Mesendoderm (in vitro differentiated cells): ENCODE results near the gene ADPRS.

Experiments
- DNase-seq: peaks from one replicate; pipeline ENCODE4 v3.0.0; 2013
- H2AK5ac ChIP-seq: 2 replicates; pipeline ENCODE4 v1.6.1; 2013; ENCODE audit warnings: low read length, inconsistent platforms
- H2BK120ac ChIP-seq: 2 replicates; pipeline ENCODE4 v1.6.1; 2013; ENCODE audit warnings: low read depth, mild to moderate bottlenecking, low read length, moderate library complexity, mixed read lengths
- H2BK15ac ChIP-seq: replicated peaks from 2 replicates; pipeline ENCODE4 v1.6.1; 2013; ENCODE audit warnings: low read depth, mild to moderate bottlenecking, moderate library complexity
- H2BK5ac ChIP-seq: 2 replicates; pipeline ENCODE4 v1.6.1; 2013; ENCODE audit warnings: low read length, inconsistent platforms
- H3K18ac ChIP-seq: 2 replicates; pipeline ENCODE4 v1.6.1; 2013; ENCODE audit warnings: mild to moderate bottlenecking, low read length, mixed read lengths
- H3K23ac ChIP-seq: one replicate; pipeline ENCODE4 v1.6.1; 2013; ENCODE audit warnings: low read length
- H3K27ac ChIP-seq: 2 replicates; pipeline ENCODE4 v1.5.1; 2013; ENCODE audit warnings: low read depth, mild to moderate bottlenecking, inconsistent platforms, low read length, moderate library complexity
- H3K27me3 ChIP-seq: 2 replicates; pipeline ENCODE4 v1.6.1; 2013; ENCODE audit warnings: low read length, control low read depth, mild to moderate bottlenecking, inconsistent platforms; ENCODE audit not compliant: insufficient read depth, poor library complexity
- H3K36me3 ChIP-seq: 2 replicates; pipeline ENCODE4 v1.6.1; 2013; ENCODE audit warnings: low read length, inconsistent platforms; ENCODE audit not compliant: control insufficient read depth, insufficient read depth
- H3K4ac ChIP-seq: one replicate; pipeline ENCODE4 v1.6.1; 2013; ENCODE audit warnings: low read depth, mild to moderate bottlenecking, low read length, moderate library complexity
- H3K4me1 ChIP-seq: 2 replicates; pipeline ENCODE4 v1.6.1; 2013; ENCODE audit warnings: low read depth, low read length, inconsistent platforms; ENCODE audit not compliant: control insufficient read depth
- H3K4me2 ChIP-seq: 2 replicates; pipeline ENCODE4 v1.6.1; 2013; ENCODE audit warnings: low read length
- H3K4me3 ChIP-seq: 2 replicates; pipeline ENCODE4 v1.5.1; 2013; ENCODE audit warnings: mild to moderate bottlenecking, low read length
- H3K56ac ChIP-seq: one replicate; pipeline ENCODE4 v1.6.1; 2013; ENCODE audit warnings: low read length
- H3K79me1 ChIP-seq: 2 replicates; pipeline ENCODE4 v1.6.1; 2013; ENCODE audit warnings: low read length, inconsistent platforms
- H3K79me2 ChIP-seq: 2 replicates; pipeline ENCODE4 v1.6.1; 2013; ENCODE audit warnings: mild to moderate bottlenecking, low read length; ENCODE audit not compliant: control insufficient read depth, insufficient read depth
- H3K9ac ChIP-seq: 2 replicates; pipeline ENCODE4 v1.6.1; 2013; ENCODE audit warnings: low read length, inconsistent platforms
- H4K5ac ChIP-seq: one replicate; pipeline ENCODE4 v1.6.1; 2013; ENCODE audit warnings: low read length
- H4K8ac ChIP-seq: one replicate; pipeline ENCODE4 v1.6.1; 2013; ENCODE audit warnings: low read depth, mild to moderate bottlenecking, control low read depth, low read length, moderate library complexity
- WGBS: extraction: QIAGEN DNeasy Blood & Tissue Kit; methylation state at CpG from one replicate; pipeline ENCODE4 v1.1.7; 2013; ENCODE audit warnings: low lambda C conversion rate, missing lambda C conversion rate; ENCODE audit not compliant: insufficient coverage; ENCODE audit errors: extremely low coverage; 5-methylcytosine and 5-hydroxymethylcytosine counted together

ADPRS gene

GRCh38 chr1:36099681-36100341, 11.1 kb downstream of the ADPRS start:
- Histone ChIP-seq H4K5ac (no peak overlapping the region), H3K79me2 (no peaks in the 10 kb centered on the region), H3K23ac (no peak overlapping the region), H3K18ac (no peak overlapping the region), H2AK5ac (no peak overlapping the region), H2BK5ac (no peak overlapping the region), H2BK120ac (no peak overlapping the region), H3K4me2 (no peak overlapping the region), H3K4ac (no peak overlapping the region), H3K36me3 (no peaks in the 10 kb centered on the region), H3K4me1 (no peaks in the 10 kb centered on the region), H3K79me1 (no peaks in the 10 kb centered on the region), H3K27me3 (no peaks in the 10 kb centered on the region), H3K4me3 (no peak overlapping the region), H3K56ac (no peak overlapping the region), H3K9ac (no peak overlapping the region), H3K27ac (no peak overlapping the region), H2BK15ac (no peak overlapping the region), H4K8ac (no peak overlapping the region)
- peak; percentile 83 for DNase-seq
- WGBS = no CpG with 5 or more reads among the region's 18 CpGs

GRCh38 chr1:36100376-36100775, 11.7 kb downstream of the ADPRS start:
- H3K36me3 ChIP-seq = no peaks in the 10 kb centered on the region
- no peak overlapping the region for H4K8ac ChIP-seq
- H3K23ac ChIP-seq = no peak overlapping the region
- no peak overlapping the region for H2BK120ac ChIP-seq
- no peaks in the 10 kb centered on the region for H3K79me1 ChIP-seq
- no peak overlapping the region for H3K18ac ChIP-seq
- no peak overlapping the region for H3K4me2 ChIP-seq
- H3K27me3 ChIP-seq = no peaks in the 10 kb centered on the region
- no peak overlapping the region for H4K5ac ChIP-seq
- H3K56ac ChIP-seq = no peak overlapping the region
- WGBS = no CpG with 5 or more reads among the region's 6 CpGs
- no peak overlapping the region for H3K4me3 ChIP-seq
- DNase-seq = no peak
- no peak overlapping the region for H2BK5ac ChIP-seq
- H2AK5ac ChIP-seq = no peak overlapping the region
- no peak overlapping the region for H2BK15ac ChIP-seq
- H3K79me2 ChIP-seq = no peaks in the 10 kb centered on the region
- H3K4ac ChIP-seq = no peak overlapping the region
- no peak overlapping the region for H3K27ac ChIP-seq
- no peaks in the 10 kb centered on the region for H3K4me1 ChIP-seq
- H3K9ac ChIP-seq = no peak overlapping the region

GRCh38 chr1:36101546-36101945, 12.9 kb downstream of the ADPRS start:
- no peaks in the 10 kb centered on the region for H3K4me1 ChIP-seq
- H3K4me3 ChIP-seq = no peak overlapping the region
- H2BK15ac ChIP-seq = no peak overlapping the region
- no peak overlapping the region for H3K4ac ChIP-seq
- H3K27me3 ChIP-seq = no peaks in the 10 kb centered on the region
- no peak overlapping the region for H3K4me2 ChIP-seq
- no CpG with 5 or more reads among the region's 5 CpGs for WGBS
- no peak overlapping the region for H3K56ac ChIP-seq
- no peak overlapping the region for H2AK5ac ChIP-seq
- DNase-seq = no peak
- no peaks in the 10 kb centered on the region for H3K36me3 ChIP-seq
- H2BK120ac ChIP-seq = no peak overlapping the region
- H4K8ac ChIP-seq = no peak overlapping the region
- no peak overlapping the region for H2BK5ac ChIP-seq
- no peaks in the 10 kb centered on the region for H3K79me1 ChIP-seq
- no peak overlapping the region for H3K9ac ChIP-seq
- H3K27ac ChIP-seq = no peak overlapping the region
- no peak overlapping the region for H3K18ac ChIP-seq
- H3K23ac ChIP-seq = no peak overlapping the region
- H4K5ac ChIP-seq = no peak overlapping the region
- H3K79me2 ChIP-seq = no peaks in the 10 kb centered on the region

GRCh38 chr1:36106269-36106668, 17.6 kb downstream of the ADPRS start:
- Histone ChIP-seq H2BK120ac (no peak overlapping the region), H3K4ac (no peak overlapping the region), H3K79me2 (no peaks in the 10 kb centered on the region), H3K9ac (no peak overlapping the region), H3K23ac (no peak overlapping the region), H3K4me1 (no peaks in the 10 kb centered on the region), H3K18ac (no peak overlapping the region), H3K27ac (no peak overlapping the region), H3K56ac (no peak overlapping the region), H2BK15ac (no peak overlapping the region), H3K27me3 (no peaks in the 10 kb centered on the region), H4K5ac (no peak overlapping the region), H2AK5ac (no peak overlapping the region), H3K79me1 (no peaks in the 10 kb centered on the region), H3K36me3 (no peaks in the 10 kb centered on the region), H2BK5ac (no peak overlapping the region), H3K4me3 (no peak overlapping the region), H4K8ac (no peak overlapping the region), H3K4me2 (no peak overlapping the region)
- no peak for DNase-seq
- no CpG with 5 or more reads among the region's 5 CpGs for WGBS

- H2AK5ac ChIP-seq = no peak overlapping the region
- H3K4me2 ChIP-seq = no peak overlapping the region
- H3K23ac ChIP-seq = no peak overlapping the region
- no peaks in the 10 kb centered on the region for H3K36me3 ChIP-seq
- H3K4me1 ChIP-seq = no peaks in the 10 kb centered on the region
- no peak overlapping the region for H3K56ac ChIP-seq
- no peak overlapping the region for H2BK5ac ChIP-seq
- H3K9ac ChIP-seq = no peak overlapping the region
- H2BK15ac ChIP-seq = no peak overlapping the region
- H3K18ac ChIP-seq = no peak overlapping the region
- no peaks in the 10 kb centered on the region for H3K79me2 ChIP-seq
- DNase-seq = no peak
- no CpG with 5 or more reads among the region's 9 CpGs for WGBS
- H3K79me1 ChIP-seq = no peaks in the 10 kb centered on the region
- no peak overlapping the region for H4K5ac ChIP-seq
- H3K27ac ChIP-seq = no peak overlapping the region
- no peak overlapping the region for H4K8ac ChIP-seq
- no peak overlapping the region for H3K4ac ChIP-seq
- H2BK120ac ChIP-seq = no peak overlapping the region
- no peak overlapping the region for H3K4me3 ChIP-seq
- H3K27me3 ChIP-seq = no peaks in the 10 kb centered on the region
These were observed 18.7 kb downstream of the ADPRS start for GRCh38 chr1:36107394-36107793.

- Histone ChIP-seq H3K56ac (no peak overlapping the region), H4K8ac (no peak overlapping the region), H3K27ac (no peak overlapping the region), H3K36me3 (no peaks in the 10 kb centered on the region), H2BK5ac (no peak overlapping the region), H3K79me2 (no peaks in the 10 kb centered on the region), H3K4me2 (no peak overlapping the region), H2BK120ac (no peak overlapping the region), H2BK15ac (no peak overlapping the region), H3K4me1 (no peaks in the 10 kb centered on the region), H4K5ac (no peak overlapping the region), H3K4me3 (no peak overlapping the region), H3K27me3 (no peaks in the 10 kb centered on the region), H3K9ac (no peak overlapping the region), H3K18ac (no peak overlapping the region), H3K23ac (no peak overlapping the region), H2AK5ac (no peak overlapping the region), H3K4ac (no peak overlapping the region), H3K79me1 (no peaks in the 10 kb centered on the region)
- no peak for DNase-seq
- WGBS = no CpG with 5 or more reads among the region's 14 CpGs
These were observed 19.6 kb downstream of the ADPRS start for GRCh38 chr1:36108314-36108713.
